Lower leg skin (tissue), 3 donors: ENCODE data around the gene MBD3.

Experiments
- CTCF ChIP-seq, 3 donors: fragments of 450-650 bp; IDR thresholded peaks; one replicate each; pipeline ENCODE4 v1.5.1; 2016; ENCODE audit warnings: antibody characterized with exemption in 3 of 3, mild to moderate bottlenecking in 3 of 3, moderate library complexity in 2 of 3
- POLR2A ChIP-seq, 2 donors: fragments of 450-650 bp; IDR thresholded peaks; one replicate each; pipeline ENCODE4 v1.6.1; 2016 to 2017; ENCODE audit warnings: antibody characterized with exemption in 2 of 2, mild to moderate bottlenecking in 1 of 2, moderate library complexity in 1 of 2

- TF ChIP-seq CTCF (IDR thresholded peaks at IDR 0.05) (no peak), POLR2A (IDR thresholded peaks at IDR 0.05) (no peak)
Observed at GRCh38 chr19:1630012-1630411, 37.3 kb upstream of the MBD3 start.
